Natural killer cell (primary cell): ENCODE data around the gene ARHGEF6. TPM values are rescaled to one million over a fixed set of nuclear protein-coding genes. Genes with fewer than 3 reads are reported as not detected.

ENCODE experiments used
- ATAC-seq, 3 donors: fragments of 150-1000 bp in 2 of 3; fragments of 200-7000 bp in 1 of 3; cut with Tn5 transposase; 1 replicate in 1 of 3; 2 replicates in 2 of 3; pipeline ENCODE4 v1.10.0; 2021; ENCODE audit warnings: mild to moderate bottlenecking in 2 of 3, moderate library complexity in 2 of 3
- DNase-seq, 2 donors: peaks; one replicate each; pipeline versions ENCODE4 v3.0.0 to v3.0.0-alpha.2; 2013 to 2021; ENCODE audit warnings: mixed read lengths in 1 of 2
- H3K27ac ChIP-seq: one replicate; pipeline ENCODE4 v1.5.1; 2013; ENCODE audit warnings: mild to moderate bottlenecking, low read length
- H3K27me3 ChIP-seq: one replicate; pipeline ENCODE4 v1.6.1; 2013; ENCODE audit warnings: low read length; ENCODE audit not compliant: control insufficient read depth, insufficient read depth
- H3K36me3 ChIP-seq: one replicate; pipeline ENCODE4 v1.6.1; 2013; ENCODE audit warnings: low read length; ENCODE audit not compliant: control insufficient read depth, insufficient read depth
- H3K4me1 ChIP-seq: one replicate; pipeline ENCODE4 v1.6.1; 2013; ENCODE audit warnings: low read length; ENCODE audit not compliant: control insufficient read depth, insufficient read depth
- H3K4me3 ChIP-seq: one replicate; pipeline ENCODE4 v1.5.1; 2013; ENCODE audit warnings: low read length
- H3K9me3 ChIP-seq: one replicate; pipeline ENCODE4 v1.6.1; 2013; ENCODE audit warnings: low read length; ENCODE audit not compliant: control insufficient read depth, insufficient read depth
- H3K27ac Mint-ChIP-seq, 2 donors: one replicate each; pipeline ENCODE4 v1.8.0; 2022; ENCODE audit warnings: mild to moderate bottlenecking in 2 of 2, mixed read lengths in 2 of 2, moderate library complexity in 1 of 2
- H3K27me3 Mint-ChIP-seq, 2 donors: one replicate each; pipeline ENCODE4 v1.8.0; 2022; ENCODE audit warnings: low read depth in 2 of 2, mixed read lengths in 2 of 2
- H3K36me3 Mint-ChIP-seq: one replicate; pipeline ENCODE4 v1.8.0; 2022; ENCODE audit warnings: mixed read lengths
- H3K4me1 Mint-ChIP-seq, 2 donors: one replicate each; pipeline ENCODE4 v1.8.0; 2022; ENCODE audit warnings: mixed read lengths in 2 of 2
- H3K4me3 Mint-ChIP-seq: one replicate; pipeline ENCODE4 v1.8.0; 2022; ENCODE audit warnings: mild to moderate bottlenecking, moderate library complexity, mixed read lengths
- H3K9me3 Mint-ChIP-seq, 2 donors: one replicate each; pipeline ENCODE4 v1.8.0; 2022; ENCODE audit warnings: mixed read lengths in 2 of 2
- CTCF ChIP-seq: fragments of 200-600 bp; IDR thresholded peaks from one replicate; pipeline ENCODE4 v1.8.0; 2022; ENCODE audit warnings: antibody characterized with exemption
- WGBS: methylation state at CpG from one replicate; pipeline ENCODE4 v1.1.7; 2013; ENCODE audit warnings: missing lambda C conversion rate; ENCODE audit not compliant: insufficient coverage; 5-methylcytosine and 5-hydroxymethylcytosine counted together
- intact Hi-C: fragments of 100-400 bp; cut with micrococcal nuclease; formaldehyde crosslinking; loops from one replicate; pipeline ENCODE4 v1.14.2; 2022
- total RNA-seq, 4 donors: library from RNA; stranded (reverse); fragments of 120-200 nt in 1 of 4; gene quantifications; one replicate each; pipeline versions ENCODE4 v1.2.3 to v1.2.4, GENCODE V29; 2013 to 2022

The ARHGEF6 gene
- total RNA-seq, 3 donors from 2014 or later (not counting 1 experiment from before 2014, with no cell fraction given): 55.5 to 78.8 (median 75.7) TPM

- Mint-ChIP-seq H3K4me1 (peaks cover 17 to 18% of the 10 kb centered on the region in 2 donors), H3K4me3 (no peak overlapping the region), H3K36me3 (no peaks in the 10 kb centered on the region), H3K27me3 (peaks cover 0 to 5% of the 10 kb centered on the region in 2 donors), H3K9me3 (no peaks in the 10 kb centered on the region), H3K27ac (no peak overlapping the region)
- intact Hi-C loops: no loop called here
- ATAC-seq (no peak), DNase-seq (peak in 1 of 2 donors; percentile 73)
- H3K27me3 ChIP-seq: no peaks in the 10 kb centered on the region
- H3K4me1 ChIP-seq: peaks cover 10% of the 10 kb centered on the region
- TF ChIP-seq CTCF: no peak
- H3K9me3 ChIP-seq: no peaks in the 10 kb centered on the region
- no peaks in the 10 kb centered on the region for H3K36me3 ChIP-seq
- no peak overlapping the region for H3K27ac ChIP-seq
- 66% methylated on average over 2 of the region's 5 CpGs for WGBS
- no peak overlapping the region for H3K4me3 ChIP-seq
Observed at GRCh38 chrX:136646602-136647239, 134.0 kb downstream of the ARHGEF6 start.

GRCh38 chrX:136643243-136643642 is 137.5 kb downstream of the ARHGEF6 start:
- H3K27me3 ChIP-seq: no peaks in the 10 kb centered on the region
- H3K27ac ChIP-seq: peak overlapping the region; percentile 38
- no peaks in the 10 kb centered on the region for H3K9me3 Mint-ChIP-seq
- H3K9me3 ChIP-seq: no peaks in the 10 kb centered on the region
- DNase-seq (no peak), ATAC-seq (peak in 1 of 3 donors; percentile 42)
- WGBS: no CpG with 5 or more reads among the region's 1 CpG
- H3K27ac Mint-ChIP-seq: peak overlapping the region; percentile 52 to 69
- intact Hi-C loops: no loop called here
- peaks cover under 1 to 3% of the 10 kb centered on the region in 2 donors for H3K27me3 Mint-ChIP-seq
- H3K4me1 Mint-ChIP-seq: peaks cover 25 to 31% of the 10 kb centered on the region in 2 donors
- TF ChIP-seq CTCF: no peak
- H3K36me3 Mint-ChIP-seq: no peaks in the 10 kb centered on the region
- no peaks in the 10 kb centered on the region for H3K36me3 ChIP-seq
- H3K4me3 Mint-ChIP-seq: peak overlapping the region; percentile 54
- peaks cover 25% of the 10 kb centered on the region for H3K4me1 ChIP-seq
- H3K4me3 ChIP-seq: no peak overlapping the region

GRCh38 chrX:136639506-136640176 is 141.1 kb downstream of the ARHGEF6 start:
- Histone ChIP-seq H3K4me3 (no peak overlapping the region), H3K36me3 (no peaks in the 10 kb centered on the region), H3K27me3 (no peaks in the 10 kb centered on the region), H3K27ac (no peak overlapping the region), H3K4me1 (peaks cover 44% of the 10 kb centered on the region), H3K9me3 (no peaks in the 10 kb centered on the region)
- intact Hi-C loops: loop anchor here (5.0 kb wide), 1 partner anchor 53 kb away; no protein-coding TSS in a partner anchor
- TF ChIP-seq CTCF: no peak
- Mint-ChIP-seq H3K9me3 (no peaks in the 10 kb centered on the region), H3K4me1 (peaks cover 48 to 49% of the 10 kb centered on the region in 2 donors), H3K36me3 (no peaks in the 10 kb centered on the region), H3K27ac (no peak overlapping the region), H3K4me3 (no peak overlapping the region), H3K27me3 (peaks cover 0 to 3% of the 10 kb centered on the region in 2 donors)
- DNase-seq (no peak), ATAC-seq (no peak)
- 61% methylated on average over 7 of the region's 8 CpGs for WGBS
